Lower leg skin (tissue), 4 donors: ENCODE measurements around the gene LRRC32. TPM values are rescaled to one million over a fixed set of nuclear protein-coding genes. Genes with fewer than 3 reads are reported as not detected.
"Not testable (repeated sequence)": the region's sequence is repeated elsewhere in the genome, so short reads cannot be mapped to it uniquely, and the experiment has no call there.

ENCODE experiments used
- DNase-seq, 2 donors: peaks; one replicate each; pipeline ENCODE4 v3.0.0-alpha.2; 2019; ENCODE audit warnings: low spot score in 2 of 2
- H3K4me3 ChIP-seq: fragments of 200-600 bp; sonication (generic); 2 replicates; pipeline ENCODE4 v1.5.1; 2017; ENCODE audit warnings: mild to moderate bottlenecking, low read depth; ENCODE audit not compliant: poor library complexity, severe bottlenecking
- POLR2A ChIP-seq, 2 donors: fragments of 450-650 bp; IDR thresholded peaks; one replicate each; pipeline ENCODE4 v1.6.1; 2016 to 2017; ENCODE audit warnings: antibody characterized with exemption in 2 of 2, mild to moderate bottlenecking in 1 of 2, moderate library complexity in 1 of 2
- WGBS, 2 donors: methylation state at CpG; one replicate each; pipeline ENCODE4 v1.1.5; 2018; 5-methylcytosine and 5-hydroxymethylcytosine counted together
- intact Hi-C: fragments of 100-400 bp; cut with DNase I; formaldehyde crosslinking; loops from one replicate; pipeline ENCODE4 v1.15.0; 2023; ENCODE audit warnings: low total_unique reads
- total RNA-seq, 4 donors: library from RNA; depleted of rRNA; stranded (reverse); fragments of >200 nt; gene quantifications; one replicate each; pipeline ENCODE4 v1.1.0, GENCODE V29; 2016
- TF ChIP-seq, protein P1 (sequence below), 3 donors: fragments of 450-650 bp; IDR thresholded peaks; one replicate each; pipeline ENCODE4 v1.5.1; 2016; ENCODE audit warnings: antibody characterized with exemption in 3 of 3, mild to moderate bottlenecking in 3 of 3, moderate library complexity in 2 of 3

Gene LRRC32
- total RNA-seq, 4 donors from 2014 or later = 9.0 to 42.5 (median 18.7) TPM

GRCh38 chr11:76648061-76648460 is 22.5 kb downstream of the LRRC32 start:
- TF ChIP-seq, protein P1, sequence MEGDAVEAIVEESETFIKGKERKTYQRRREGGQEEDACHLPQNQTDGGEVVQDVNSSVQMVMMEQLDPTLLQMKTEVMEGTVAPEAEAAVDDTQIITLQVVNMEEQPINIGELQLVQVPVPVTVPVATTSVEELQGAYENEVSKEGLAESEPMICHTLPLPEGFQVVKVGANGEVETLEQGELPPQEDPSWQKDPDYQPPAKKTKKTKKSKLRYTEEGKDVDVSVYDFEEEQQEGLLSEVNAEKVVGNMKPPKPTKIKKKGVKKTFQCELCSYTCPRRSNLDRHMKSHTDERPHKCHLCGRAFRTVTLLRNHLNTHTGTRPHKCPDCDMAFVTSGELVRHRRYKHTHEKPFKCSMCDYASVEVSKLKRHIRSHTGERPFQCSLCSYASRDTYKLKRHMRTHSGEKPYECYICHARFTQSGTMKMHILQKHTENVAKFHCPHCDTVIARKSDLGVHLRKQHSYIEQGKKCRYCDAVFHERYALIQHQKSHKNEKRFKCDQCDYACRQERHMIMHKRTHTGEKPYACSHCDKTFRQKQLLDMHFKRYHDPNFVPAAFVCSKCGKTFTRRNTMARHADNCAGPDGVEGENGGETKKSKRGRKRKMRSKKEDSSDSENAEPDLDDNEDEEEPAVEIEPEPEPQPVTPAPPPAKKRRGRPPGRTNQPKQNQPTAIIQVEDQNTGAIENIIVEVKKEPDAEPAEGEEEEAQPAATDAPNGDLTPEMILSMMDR (IDR thresholded peaks at IDR 0.05) = no peak
- no peak for TF ChIP-seq POLR2A (IDR thresholded peaks at IDR 0.05)
- DNase-seq = peak in 1 of 2 donors; percentile 58
- intact Hi-C loops = no loop called here
- no peak overlapping the region for H3K4me3 ChIP-seq

- intact Hi-C loops = no loop called here
- no peak overlapping the region for H3K4me3 ChIP-seq
- WGBS, 2 donors = 69 to 84% methylated on average over 4 of the region's 4 CpGs
- DNase-seq = no peak
- no peak for TF ChIP-seq POLR2A (IDR thresholded peaks at IDR 0.05)
- TF ChIP-seq, protein P1 (IDR thresholded peaks at IDR 0.05) = no peak
These were observed 23.5 kb downstream of the LRRC32 start for GRCh38 chr11:76646882-76647534.

DNA sequence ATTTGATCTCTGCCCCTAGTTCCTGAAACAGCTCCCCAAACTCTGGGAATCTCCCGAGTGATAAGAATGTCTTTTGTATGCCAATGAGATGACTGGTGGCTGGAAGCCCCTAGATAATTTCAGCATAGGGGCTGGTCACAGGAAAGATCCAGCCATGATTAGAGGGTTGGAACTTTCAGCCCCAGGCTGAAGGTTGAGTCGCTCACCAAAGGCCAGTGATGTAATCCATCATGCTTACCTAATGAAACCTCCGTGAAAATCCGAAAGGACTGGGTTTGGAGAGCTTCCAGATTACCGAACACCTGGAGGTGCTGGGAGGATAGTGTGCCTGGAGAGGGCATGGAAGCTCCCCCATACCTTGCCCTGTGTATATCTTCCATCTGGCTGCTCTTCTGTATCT is 26.0 kb downstream of the LRRC32 start:
- no peak for DNase-seq
- no peak for TF ChIP-seq POLR2A (IDR thresholded peaks at IDR 0.05)
- TF ChIP-seq, protein P1 (IDR thresholded peaks at IDR 0.05) = no peak
- H3K4me3 ChIP-seq = no peak overlapping the region
- 42 to 49% methylated on average over 5 of the region's 5 CpGs for whole genome bisulfite sequencing, 2 donors
- intact Hi-C loops = no loop called here

DNA sequence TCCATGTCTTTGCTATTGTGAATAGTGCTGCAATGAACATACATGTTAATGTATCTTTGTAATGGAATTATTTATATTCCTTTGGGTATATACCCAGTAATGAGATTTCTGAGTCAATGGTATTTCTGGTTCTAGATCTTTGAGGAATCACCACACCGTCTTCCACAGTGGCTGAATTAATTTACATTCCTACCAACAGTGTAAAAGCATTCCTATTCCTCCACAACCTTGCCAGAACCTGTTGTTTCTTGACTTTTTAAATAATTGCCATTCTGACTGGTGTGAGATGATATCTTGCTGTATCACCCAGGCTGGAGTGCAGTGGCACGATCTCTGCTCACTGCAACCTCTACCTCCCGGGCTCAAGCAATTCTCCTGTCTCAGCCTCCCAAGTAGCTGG is 26.8 kb downstream of the LRRC32 start:
- DNase-seq, intact Hi-C loops, H3K4me3 ChIP-seq: not testable (repeated sequence)
- WGBS, 2 donors = 68% methylated on average over 3 of the region's 3 CpGs

- intact Hi-C loops = no loop called here
- TF ChIP-seq POLR2A (IDR thresholded peaks at IDR 0.05) = no peak
- TF ChIP-seq, protein P1 (IDR thresholded peaks at IDR 0.05) = no peak
- no peak overlapping the region for H3K4me3 ChIP-seq
- DNase-seq = peak in 1 of 2 donors; percentile 68
- 68 to 73% methylated on average over 8 of the region's 8 CpGs for WGBS, 2 donors
These were observed 28.2 kb downstream of the LRRC32 start for GRCh38 chr11:76642341-76642740.

- peak in 1 of 2 donors; percentile 56 for DNase-seq
- TF ChIP-seq, protein P1 (IDR thresholded peaks at IDR 0.05) = no peak
- TF ChIP-seq POLR2A (IDR thresholded peaks at IDR 0.05) = no peak
- 89 to 91% methylated on average over 4 of the region's 4 CpGs for WGBS, 2 donors
- intact Hi-C loops = no loop called here
- no peak overlapping the region for H3K4me3 ChIP-seq
These were observed 28.6 kb downstream of the LRRC32 start for GRCh38 chr11:76641905-76642304.
